Right renal pelvis (tissue), 4 donors: ENCODE data around the gene CRYGD. TPM values are rescaled to one million over a fixed set of nuclear protein-coding genes. Genes with fewer than 3 reads are reported as not detected.
"Not testable (repeated sequence)": the region's sequence is repeated elsewhere in the genome, so short reads cannot be mapped to it uniquely, and the experiment has no call there.

ENCODE experiments used
- DNase-seq, 4 donors: peaks; one replicate each; pipeline ENCODE4 v3.0.0-alpha.2; 2013; ENCODE audit warnings: low read depth in 4 of 4, low spot score in 3 of 4, missing footprints in 1 of 4
- polyA plus RNA-seq, 4 donors: library from polyadenylated mRNA; unstranded; fragments of 120-200 nt; gene quantifications; one replicate each; pipeline ENCODE4 v1.2.1, GENCODE V29; 2013; ENCODE audit not compliant: insufficient read length in 4 of 4

Gene CRYGD
- polyA plus RNA-seq, result under 1 TPM in 1 of 4 donors, not detected in 3; 0.42 TPM

- DNase-seq, result not testable (repeated sequence)
Observed at GRCh38 chr2:208124013-208124715, at the start of gene CRYGD. Gene CRYGD, minus strand, starts transcription at chr2:208124524. Its CDS starts 51 bp downstream, at chr2:208124473.

- no peak for DNase-seq
Observed at GRCh38 chr2:208172125-208172524, 47.8 kb upstream of the CRYGD start.

- no peak for DNase-seq
Observed at GRCh38 chr2:208164951-208165755, 40.8 kb upstream of the CRYGD start.

GRCh38 chr2:208163489-208163888 is 39.2 kb upstream of the CRYGD start, which contains the start of gene CRYGA:
Gene CRYGA, minus strand, starts transcription at chr2:208163589. Its CDS starts 33 bp downstream, at chr2:208163556.
- no peak for DNase-seq

- DNase-seq, result no peak
Observed at GRCh38 chr2:208156439-208156838, 32.1 kb upstream of the CRYGD start.

GRCh38 chr2:208153156-208153555 is 28.8 kb upstream of the CRYGD start:
- no peak for DNase-seq

GRCh38 chr2:208150956-208151355 is 26.6 kb upstream of the CRYGD start:
- DNase-seq, result no peak

- DNase-seq, result no peak
Observed at GRCh38 chr2:208150094-208150493, 25.8 kb upstream of the CRYGD start.

GRCh38 chr2:208148803-208149202 is 24.5 kb upstream of the CRYGD start:
- DNase-seq, result no peak

- no peak for DNase-seq
Observed at GRCh38 chr2:208147759-208148158, 23.4 kb upstream of the CRYGD start.

- no peak for DNase-seq
Observed at GRCh38 chr2:208147008-208147407, 22.7 kb upstream of the CRYGD start.

- no peak for DNase-seq
Observed at GRCh38 chr2:208146006-208146405, 21.7 kb upstream of the CRYGD start, which contains the start of gene CRYGB. Gene CRYGB, minus strand, starts transcription at chr2:208146158. Its CDS starts 38 bp downstream, at chr2:208146120.

GRCh38 chr2:208142925-208143799 is 18.8 kb upstream of the CRYGD start:
- no peak for DNase-seq

GRCh38 chr2:208142240-208142924 is 18.1 kb upstream of the CRYGD start:
- DNase-seq, result no peak

- no peak for DNase-seq
Observed at GRCh38 chr2:208139447-208139846, 15.1 kb upstream of the CRYGD start.

GRCh38 chr2:208138334-208138733 is 14.0 kb upstream of the CRYGD start:
- not testable (repeated sequence) for DNase-seq

GRCh38 chr2:208136716-208137094 is 12.4 kb upstream of the CRYGD start:
- no peak for DNase-seq

GRCh38 chr2:208135794-208136715 is 11.7 kb upstream of the CRYGD start:
- DNase-seq, result no peak
